Endothelial cell of umbilical vein (primary cell): ENCODE data around the gene WNT10A. TPM values are rescaled to one million over a fixed set of nuclear protein-coding genes. Genes with fewer than 3 reads are reported as not detected.
"Not testable (repeated sequence)": the region's sequence is repeated elsewhere in the genome, so short reads cannot be mapped to it uniquely, and the experiment has no call there.

Source experiments
- BruUV-seq: library from RNA; stranded (reverse); fragments of 400-500 nt; replicated peaks from 2 replicates; lab custom pipeline; 2021; lab: Mats Ljungman, UMichigan
- CTCF ChIA-PET: fragments of 300-600, 350-600 bp; sonication (Branson Sonifier 250); formaldehyde crosslinking; loops from one replicate; lab custom pipeline; 2021; ENCODE audit warnings: antibody characterized with exemption, inconsistent platforms; lab: Charles Lee
- POLR2A ChIA-PET: fragments of 300-600, 350-600 bp; sonication (Branson Sonifier 250); formaldehyde crosslinking; loops from one replicate; lab custom pipeline; 2021; ENCODE audit warnings: antibody characterized with exemption, inconsistent platforms; lab: Charles Lee
- DNase-seq: peaks from one replicate; pipeline ENCODE4 v3.0.0-alpha.2; 2011; ENCODE audit warnings: low read depth, low spot score
- FAIRE-seq: peaks from 2 replicates; lab custom pipeline; 2011; peaks lifted over from hg19 to GRCh38; lab: Jason Lieb, UNC
- H2AFZ ChIP-seq: 2 replicates; pipeline ENCODE4 v1.6.0; 2012; ENCODE audit warnings: low read depth, low read length, control low read depth, inconsistent platforms
- H3K27ac ChIP-seq: 2 replicates; pipeline ENCODE4 v1.5.1; 2011; ENCODE audit warnings: low read depth, mild to moderate bottlenecking, control low read depth, low read length, moderate library complexity; ENCODE audit not compliant: insufficient read depth
- H3K27me3 ChIP-seq, 2 experiments: 2 replicates each; pipeline versions ENCODE4 v1.6.0 to v1.6.1; 2011; ENCODE audit warnings: low read length in 2 of 2, mixed read lengths in 1 of 2; ENCODE audit not compliant: control insufficient read depth in 2 of 2, insufficient read depth in 2 of 2
- H3K36me3 ChIP-seq, 2 experiments: 2 replicates in 1 of 2; 3 replicates in 1 of 2; pipeline ENCODE4 v1.5.1; 2011; ENCODE audit warnings: low read length in 2 of 2, mild to moderate bottlenecking in 1 of 2, moderate library complexity in 1 of 2; ENCODE audit not compliant: control insufficient read depth in 2 of 2, insufficient read depth in 2 of 2; ENCODE audit errors: extremely low read depth in 1 of 2
- H3K4me1 ChIP-seq: 3 replicates; pipeline ENCODE4 v1.5.1; 2011; ENCODE audit warnings: mild to moderate bottlenecking, low read length; ENCODE audit not compliant: control insufficient read depth, insufficient read depth; ENCODE audit errors: extremely low read depth
- H3K4me2 ChIP-seq: 2 replicates; pipeline ENCODE4 v1.6.1; 2011; ENCODE audit warnings: low read length, control low read depth, mixed read lengths; ENCODE audit not compliant: insufficient read depth
- H3K4me3 ChIP-seq, 3 experiments: fragments of 200-600 bp in 1 of 3; sonication (generic), shearing (Covaris generic) in 1 of 3; replicated peaks in 1 of 3; 2 replicates each; pipeline ENCODE4 v1.5.1; 2011 to 2016; ENCODE audit warnings: control low read depth in 3 of 3, low read length in 3 of 3, mild to moderate bottlenecking in 2 of 3, inconsistent platforms in 1 of 3, low read depth in 1 of 3, moderate library complexity in 1 of 3; ENCODE audit not compliant: insufficient read depth in 1 of 3
- H3K79me2 ChIP-seq: 2 replicates; pipeline ENCODE4 v1.6.0; 2012; ENCODE audit warnings: low read length, inconsistent platforms; ENCODE audit not compliant: control insufficient read depth, insufficient read depth
- H3K9ac ChIP-seq: replicated peaks from 2 replicates; pipeline ENCODE3; 2011; ENCODE audit warnings: low read length, control low read depth; ENCODE audit not compliant: insufficient read depth; ENCODE audit errors: extremely low read depth
- H3K9me1 ChIP-seq: replicated peaks from 3 replicates; pipeline ENCODE4 v1.6.0; 2011; ENCODE audit warnings: mild to moderate bottlenecking, low read length; ENCODE audit not compliant: control insufficient read depth, insufficient read depth; ENCODE audit errors: extremely low read depth
- H3K9me3 ChIP-seq: replicated peaks from 2 replicates; pipeline ENCODE4 v1.5.1; 2012; ENCODE audit warnings: low read length, inconsistent platforms; ENCODE audit not compliant: control insufficient read depth, insufficient read depth
- H4K20me1 ChIP-seq: replicated peaks from 2 replicates; pipeline ENCODE3; 2011; ENCODE audit warnings: mild to moderate bottlenecking, low read length; ENCODE audit not compliant: control insufficient read depth, insufficient read depth; ENCODE audit errors: extremely low read depth
- dilution Hi-C: fragments of 300-500 bp; cut with MboI; formaldehyde crosslinking; loops from one replicate; pipeline ENCODE4 v1.15.0; 2019; ENCODE audit warnings: low sequenced_read_pairs; ENCODE audit not compliant: extremely low pct_ligation_motif_present
- intact Hi-C: fragments of 100-400 bp; cut with micrococcal nuclease; formaldehyde crosslinking; loops from one replicate; pipeline ENCODE4 v1.10.0; 2022
- polyA plus RNA-seq, 4 experiments: library from polyadenylated mRNA; depleted of rRNA in 3 of 4; stranded (reverse) in 3 of 4; unstranded in 1 of 4; fragments of >200 nt; gene quantifications; 2 replicates each; pipeline versions ENCODE4 v1.2.1 to v1.2.3, GENCODE V29; 2011 to 2012; ENCODE audit warnings: missing spikeins in 1 of 4
- small RNA-seq: library from RNA; depleted of rRNA; stranded (forward); fragments of <200 nt; gene quantifications from one replicate; pipeline ENCODE3, GENCODE V24; 2012; ENCODE audit warnings: low replicate concordance, low read depth; ENCODE audit not compliant: insufficient read depth, insufficient read length
- total RNA-seq: library from RNA; stranded (reverse); gene quantifications from 2 replicates; pipeline ENCODE4 v1.2.3, GENCODE V29; 2021

The WNT10A gene
- total and polyA plus RNA-seq, 2 donors (not counting 3 experiments of a cell fraction or from before 2014, with no cell fraction given), result not detected

DNA sequence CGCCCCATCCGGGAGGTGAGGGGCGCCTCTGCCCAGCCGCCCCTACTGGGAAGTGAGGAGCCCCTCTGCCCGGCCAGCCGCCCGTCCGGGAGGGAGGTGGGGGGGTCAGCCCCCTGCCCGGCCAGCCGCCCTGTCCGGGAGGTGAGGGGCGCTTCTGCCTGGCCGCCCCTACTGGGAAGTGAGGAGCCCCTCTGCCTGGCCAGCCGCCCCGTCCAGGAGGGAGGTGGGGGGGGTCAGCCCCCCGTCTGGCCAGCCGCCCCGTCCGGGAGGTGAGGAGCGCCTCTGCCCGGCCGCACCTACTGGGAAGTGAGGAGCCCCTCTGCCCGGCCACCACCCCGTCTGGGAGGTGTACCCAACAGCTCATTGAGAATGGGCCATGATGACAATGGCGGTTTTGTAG, 51.1 kb downstream of the WNT10A start:
- H3K4me2 ChIP-seq, H3K27ac ChIP-seq, BruUV-seq, DNase-seq, dilution Hi-C loops, H3K4me1 ChIP-seq, H4K20me1 ChIP-seq, H3K36me3 ChIP-seq, H3K9me3 ChIP-seq, POLR2A ChIA-PET, H2AFZ ChIP-seq, H3K4me3 ChIP-seq, FAIRE-seq, intact Hi-C loops, H3K79me2 ChIP-seq, CTCF ChIA-PET, H3K9me1 ChIP-seq, H3K27me3 ChIP-seq, H3K9ac ChIP-seq: not testable (repeated sequence)

Small RNAs within 50 kb of the gene (small RNA-seq; reads per million reads assigned to genes)
- not detected for gene RNU6-642P

Other genes starting within 250 kb of the WNT10A start
- gene ZNF142, start 221.2 kb upstream of the WNT10A start, total RNA-seq, result 31.4 and 34.5 TPM in 2 replicates
- gene ZNF142, start 221.2 kb upstream of the WNT10A start, polyA plus RNA-seq, result 14.5 and 16.0 TPM in 2 replicates
- gene BCS1L, start 221.2 kb upstream of the WNT10A start, total RNA-seq, result 43.0 and 57.4 TPM in 2 replicates
- gene BCS1L, start 221.2 kb upstream of the WNT10A start, polyA plus RNA-seq, result 70.3 and 82.1 TPM in 2 replicates
- gene RNF25, start 208.8 kb upstream of the WNT10A start, total RNA-seq, result 38.2 and 39.1 TPM in 2 replicates
- 54.7 and 61.1 TPM in 2 replicates for gene RNF25, start 208.8 kb upstream of the WNT10A start, polyA plus RNA-seq
- 34.9 and 40.9 TPM in 2 replicates for gene STK36, start 208.8 kb upstream of the WNT10A start, total RNA-seq
- 65.2 and 67.4 TPM in 2 replicates for gene STK36, start 208.8 kb upstream of the WNT10A start, polyA plus RNA-seq
- gene TTLL4, start 170.0 kb upstream of the WNT10A start, total RNA-seq, result 41.0 and 45.0 TPM in 2 replicates
- 26.7 and 30.5 TPM in 2 replicates for gene TTLL4, start 170.0 kb upstream of the WNT10A start, polyA plus RNA-seq
- 12.6 and 15.1 TPM in 2 replicates for gene CYP27A1, start 98.7 kb upstream of the WNT10A start, total RNA-seq
- 30.3 and 34.9 TPM in 2 replicates for gene CYP27A1, start 98.7 kb upstream of the WNT10A start, polyA plus RNA-seq
- gene PRKAG3, start 49.0 kb upstream of the WNT10A start, total RNA-seq, result not detected in 2 replicates
- not detected in 2 replicates for gene PRKAG3, start 49.0 kb upstream of the WNT10A start, polyA plus RNA-seq
- gene WNT6, start 21.0 kb upstream of the WNT10A start, total RNA-seq, result not detected in 2 replicates
- not detected in 2 replicates for gene WNT6, start 21.0 kb upstream of the WNT10A start, polyA plus RNA-seq
- not detected in 2 replicates for gene CDK5R2, start 78.8 kb downstream of the WNT10A start, total RNA-seq
- gene CDK5R2, start 78.8 kb downstream of the WNT10A start, polyA plus RNA-seq, result 0.03 TPM in 1 of 2 replicates, not detected in the other
- gene FEV, start 104.3 kb downstream of the WNT10A start, total RNA-seq, result not detected in 2 replicates
- gene FEV, start 104.3 kb downstream of the WNT10A start, polyA plus RNA-seq, result not detected in 2 replicates
- not detected in 2 replicates for gene CRYBA2, start 112.6 kb downstream of the WNT10A start, total RNA-seq
- not detected in 2 replicates for gene CRYBA2, start 112.6 kb downstream of the WNT10A start, polyA plus RNA-seq
- not detected in 2 replicates for gene CFAP65, start 160.7 kb downstream of the WNT10A start, total RNA-seq
- 0.03 TPM in 1 of 2 replicates, not detected in the other for gene CFAP65, start 160.7 kb downstream of the WNT10A start, polyA plus RNA-seq
- gene IHH, start 180.1 kb downstream of the WNT10A start, total RNA-seq, result 0.37 TPM in 1 of 2 replicates, not detected in the other
- 0.03 TPM in 1 of 2 replicates, not detected in the other for gene IHH, start 180.1 kb downstream of the WNT10A start, polyA plus RNA-seq